GM19351 (cell line): ENCODE results near the gene GRM4.

Experiments used
- ATAC-seq: cut with Tn5 transposase; IDR thresholded peaks from one replicate; pipeline ENCODE4 v1.9.1; 2021; ENCODE audit warnings: mild to moderate bottlenecking, moderate library complexity; ENCODE audit not compliant: unreplicated experiment

GRM4 gene

DNA sequence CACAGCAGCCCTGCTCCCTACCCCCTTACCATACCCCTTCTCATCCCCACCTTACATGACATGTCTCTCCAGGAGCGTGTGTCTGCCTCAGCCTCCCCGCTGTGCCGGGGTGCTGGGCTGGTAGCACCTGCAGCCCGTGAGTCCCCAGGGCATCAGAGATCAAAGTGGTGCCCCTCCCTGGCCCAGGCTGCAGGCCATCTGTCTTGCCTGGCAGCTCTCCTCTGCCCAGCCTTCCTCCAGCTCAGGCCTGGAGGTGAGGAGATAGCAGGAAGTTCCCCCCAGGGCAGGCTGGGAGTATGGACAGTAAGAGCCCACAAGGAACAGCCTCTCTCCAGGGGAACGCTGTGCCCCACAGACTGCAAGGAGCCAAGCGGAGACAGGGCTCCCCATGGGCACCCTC is 35.3 kb downstream of the GRM4 start:
- no peak for ATAC-seq

DNA sequence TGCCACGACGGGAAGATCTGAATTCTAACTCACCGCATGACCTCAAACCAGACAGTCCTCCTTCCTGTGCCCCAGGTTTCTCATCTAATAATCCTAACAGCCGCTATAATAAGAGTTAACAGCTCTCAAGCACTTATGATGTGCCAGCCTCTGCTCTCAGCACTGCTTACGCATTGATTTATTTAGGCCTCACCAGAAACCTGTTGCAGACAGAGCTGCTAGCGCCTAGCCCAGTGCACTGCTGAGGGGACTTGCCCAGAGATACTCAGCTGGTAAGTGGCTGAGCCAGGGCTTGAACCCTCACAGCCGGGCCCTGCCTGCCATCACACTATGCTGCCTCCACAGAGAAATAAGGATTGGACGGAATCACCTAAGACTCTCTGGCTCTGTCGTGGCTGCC is 37.7 kb downstream of the GRM4 start:
- ATAC-seq = no peak

DNA sequence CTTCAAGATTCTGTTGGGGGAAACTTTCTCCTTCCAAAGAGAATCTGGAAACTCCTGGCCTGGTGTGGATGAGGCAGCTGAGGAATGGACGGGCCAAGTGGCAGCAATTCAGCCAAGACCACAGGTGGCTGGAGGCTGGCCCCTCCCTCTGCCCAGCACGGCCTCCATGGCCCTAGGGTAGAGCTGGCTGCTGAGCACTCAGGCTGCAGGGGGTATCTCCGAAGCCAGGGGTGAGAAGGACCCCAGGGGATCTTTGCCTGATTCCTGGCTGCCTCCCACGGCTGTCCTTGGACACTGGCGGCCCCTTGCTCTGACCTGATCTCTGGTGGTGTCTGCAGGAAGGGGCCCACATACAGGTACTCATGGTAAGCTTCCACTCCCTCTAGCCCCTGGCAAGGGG is 39.0 kb downstream of the GRM4 start:
- no peak for ATAC-seq

DNA sequence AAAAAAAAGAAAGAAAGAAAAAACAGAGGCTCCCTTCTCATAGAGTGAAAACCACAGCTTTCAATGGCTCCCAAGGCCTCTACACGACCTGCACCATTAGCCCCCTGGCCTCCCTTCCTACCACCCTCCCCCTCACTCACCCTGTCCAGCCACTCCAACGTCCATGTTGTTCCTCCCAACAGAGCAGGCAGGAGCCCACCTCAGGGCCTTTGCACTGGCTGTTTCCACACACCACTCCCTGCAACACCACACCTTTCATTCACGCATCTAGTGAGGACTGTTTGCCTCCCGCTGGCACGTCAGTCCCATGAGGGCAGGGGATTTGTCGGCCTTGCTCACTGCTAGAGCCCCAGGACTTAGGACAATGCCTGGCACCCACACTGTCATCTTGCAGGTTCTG is 39.5 kb downstream of the GRM4 start:
- ATAC-seq = no peak

DNA sequence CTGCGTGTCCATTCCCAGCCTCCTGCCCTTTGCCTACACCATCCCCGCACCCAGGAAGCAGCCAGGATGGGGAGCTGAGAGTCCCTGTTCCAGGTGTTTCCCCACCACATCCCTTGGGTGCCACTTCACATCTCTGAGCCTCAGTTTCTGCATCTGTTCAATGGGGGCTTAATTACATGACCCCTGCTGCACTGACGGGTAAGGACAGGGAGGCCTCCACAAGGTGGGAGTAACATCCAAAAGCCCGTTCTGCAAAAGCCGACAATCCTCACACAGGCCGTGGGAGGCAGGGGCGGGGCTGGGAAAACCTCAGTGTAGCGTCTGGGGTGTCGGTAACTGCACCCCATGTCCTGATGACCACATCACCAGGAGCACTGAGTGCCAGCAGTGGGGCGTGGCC is 41.3 kb downstream of the GRM4 start:
- no peak for ATAC-seq

DNA sequence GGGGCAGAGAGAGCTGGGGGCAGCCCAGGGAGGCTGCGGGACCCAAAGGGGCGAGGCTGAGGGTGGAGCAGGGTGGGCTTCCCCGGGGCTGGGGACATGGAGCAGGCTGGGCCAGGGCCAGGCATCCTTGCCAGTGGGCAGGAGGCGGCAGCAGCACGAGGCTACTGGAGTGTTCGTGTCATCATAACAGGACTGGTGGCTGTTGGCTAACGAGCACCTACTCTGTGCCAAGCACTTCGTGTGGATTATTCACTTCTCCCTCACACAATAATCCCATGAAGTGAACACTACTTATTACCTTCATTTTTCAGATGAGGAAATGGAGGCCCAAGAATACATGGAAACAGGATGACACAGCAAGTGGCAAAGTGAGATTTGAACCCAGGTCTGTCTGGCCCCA is 41.7 kb downstream of the GRM4 start:
- no peak for ATAC-seq

DNA sequence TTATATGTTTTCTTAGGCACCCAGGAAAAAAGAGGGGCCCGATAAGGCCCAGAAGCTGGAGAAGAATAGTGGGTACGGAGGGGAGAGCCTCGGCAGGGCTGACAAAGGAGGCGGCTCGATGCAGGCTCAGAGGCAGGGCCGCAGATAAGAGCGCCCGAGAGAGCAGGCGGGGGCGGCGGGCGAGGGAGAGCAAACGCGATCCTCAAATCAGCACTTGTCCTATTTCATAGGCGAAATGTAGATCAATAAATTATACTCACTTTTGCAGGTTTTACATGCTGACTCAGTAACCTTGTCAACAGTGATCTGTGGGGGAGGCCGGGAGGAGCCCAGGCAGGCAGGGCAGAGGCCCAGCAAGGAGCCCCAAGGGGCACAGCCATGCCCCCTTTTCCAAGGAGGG is 42.6 kb downstream of the GRM4 start:
- no peak for ATAC-seq

DNA sequence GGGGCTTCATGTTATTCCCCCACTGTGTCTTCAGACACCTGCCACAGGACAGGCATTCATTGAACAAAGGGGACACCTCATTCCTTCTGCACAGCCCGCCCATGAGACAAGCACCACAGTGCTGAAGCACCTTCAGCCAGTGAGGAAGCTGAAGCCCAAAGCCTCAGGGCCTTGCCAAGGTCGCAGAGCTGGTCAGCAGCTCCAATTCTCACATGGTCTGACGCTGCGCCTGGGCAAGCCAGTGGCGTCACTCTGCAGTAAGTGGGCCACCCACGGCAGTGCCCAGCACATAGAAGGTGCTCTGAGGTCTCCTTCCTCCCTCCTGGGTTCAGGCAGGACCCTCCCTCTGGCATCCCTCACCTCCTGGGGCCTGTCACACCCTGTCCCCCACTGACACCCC is 43.2 kb downstream of the GRM4 start:
- no peak for ATAC-seq

DNA sequence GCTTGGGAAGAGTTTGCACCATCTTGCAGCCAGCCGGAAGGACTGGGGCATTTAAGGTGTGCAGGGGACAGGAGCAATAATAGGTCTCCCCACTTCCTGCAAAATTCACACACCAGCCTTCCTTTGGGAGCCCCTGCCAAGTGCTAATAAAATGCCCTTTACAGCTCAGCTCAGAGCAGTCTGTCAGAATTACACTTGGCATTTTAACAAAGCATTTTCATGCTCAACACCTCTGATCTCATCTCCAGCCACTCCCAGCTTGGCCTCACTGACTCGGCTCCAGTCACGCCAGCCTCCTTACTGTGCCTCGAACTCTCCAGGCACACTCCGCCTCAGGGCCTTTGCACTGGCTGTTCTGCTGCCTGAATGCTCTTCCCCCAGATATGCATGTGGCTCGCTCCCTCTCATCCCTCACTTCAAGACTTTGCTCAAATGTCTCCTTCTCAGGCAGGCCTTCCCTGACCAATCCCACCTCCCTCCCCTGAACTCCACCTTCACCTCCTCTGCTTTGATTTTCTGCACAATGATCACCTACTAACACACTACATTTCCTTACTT is 43.7 kb downstream of the GRM4 start:
- no peak for ATAC-seq

DNA sequence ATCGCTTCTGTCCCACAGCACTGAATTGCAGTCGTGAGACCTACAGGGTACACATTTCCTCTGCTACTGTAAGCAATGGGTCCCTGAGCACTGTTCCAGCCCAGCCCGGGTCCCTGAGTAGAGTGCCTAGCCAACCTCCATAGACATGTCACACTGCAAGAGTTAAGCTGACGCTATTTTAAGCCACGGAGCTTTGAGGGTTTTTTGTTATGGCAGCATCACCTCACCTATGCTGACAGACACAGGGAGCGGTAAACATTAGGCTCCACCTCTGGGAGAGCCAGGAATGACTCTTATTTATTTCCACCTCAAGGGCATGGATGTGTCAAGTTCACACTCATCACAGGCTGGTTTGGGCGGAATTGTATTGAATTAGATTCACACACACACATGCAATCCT is 45.1 kb downstream of the GRM4 start:
- ATAC-seq = no peak

DNA sequence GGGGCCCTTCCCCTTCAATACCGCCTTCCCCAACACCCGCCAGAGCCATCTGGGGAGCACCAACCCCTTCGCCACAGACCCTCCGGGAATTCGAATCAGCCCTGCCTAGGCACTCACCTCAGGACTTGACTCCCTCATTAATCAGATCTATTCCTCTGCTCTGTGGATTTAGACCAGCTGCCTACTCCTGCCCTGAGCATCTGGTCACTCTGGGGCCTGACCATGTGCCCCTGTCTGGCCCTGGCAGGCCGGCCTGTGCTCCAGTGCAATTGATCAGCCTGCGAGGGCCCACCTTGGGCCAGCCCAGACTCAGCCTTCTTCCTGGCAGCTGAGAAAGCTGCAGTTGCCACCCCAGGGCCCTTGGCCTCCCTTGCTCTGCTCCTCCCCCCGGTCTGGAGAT is 46.0 kb downstream of the GRM4 start:
- ATAC-seq = no peak

DNA sequence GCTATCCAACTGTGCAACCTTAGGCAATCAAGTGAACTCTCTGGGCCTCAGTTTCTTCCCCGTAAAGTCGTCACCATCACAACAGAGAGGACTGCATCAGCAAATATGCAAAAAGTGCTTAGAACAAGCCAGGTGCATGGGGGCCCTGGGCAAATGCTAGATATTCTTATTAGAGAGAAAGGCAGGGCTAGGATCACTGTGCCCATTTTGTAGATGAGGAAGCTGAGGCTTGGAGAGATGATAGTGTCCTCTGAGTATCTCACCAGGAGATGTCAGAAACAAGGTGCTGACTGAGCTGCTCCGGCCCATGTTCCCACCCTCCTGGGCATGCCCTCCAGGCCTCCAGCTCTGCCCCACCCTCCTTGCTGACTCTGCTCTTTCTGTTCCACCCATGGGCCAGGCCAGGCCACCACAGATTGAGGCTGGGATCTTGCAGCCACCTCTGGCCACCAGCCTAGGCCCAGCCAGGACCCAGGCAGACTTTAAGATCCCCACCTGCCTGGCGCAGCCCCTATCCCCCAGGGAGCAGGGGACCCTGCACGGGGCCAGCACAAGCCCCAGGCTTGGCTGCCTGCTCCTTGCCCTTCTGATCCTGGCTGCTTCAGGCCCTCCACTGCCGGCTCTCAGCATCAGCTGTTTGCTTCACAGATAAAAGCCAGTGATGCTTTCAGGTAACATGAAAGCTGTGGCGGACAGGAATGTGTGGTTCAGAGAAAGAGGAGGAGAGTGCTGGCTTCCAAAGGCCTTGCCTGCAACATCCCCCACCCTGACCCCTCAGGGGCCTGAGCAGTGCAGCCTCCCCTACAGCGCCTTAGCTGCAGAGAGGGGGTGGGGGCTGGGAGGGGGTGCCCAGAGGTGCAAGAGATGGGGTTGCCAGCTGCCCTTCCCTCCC is 47.6 kb downstream of the GRM4 start:
- no peak for ATAC-seq

DNA sequence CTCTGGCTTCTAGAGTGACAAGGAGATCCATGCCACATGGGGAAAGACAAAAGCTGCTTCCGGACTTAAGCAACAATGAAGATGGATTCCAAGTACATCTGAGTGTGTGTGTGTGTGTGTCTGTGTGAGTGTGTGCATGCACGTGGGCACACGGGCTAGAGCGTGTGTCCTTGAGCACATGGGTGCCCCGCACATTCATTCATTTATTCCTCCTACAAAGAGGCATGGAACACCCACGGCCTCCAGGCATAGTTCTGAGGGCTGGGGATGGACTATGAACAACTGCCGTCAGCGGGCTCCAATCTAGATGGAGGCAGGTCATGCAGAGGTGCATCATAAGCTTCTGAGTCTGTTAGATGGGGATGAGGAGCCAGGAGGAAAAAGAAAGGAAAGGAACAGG is 49.1 kb downstream of the GRM4 start:
- ATAC-seq = no peak

DNA sequence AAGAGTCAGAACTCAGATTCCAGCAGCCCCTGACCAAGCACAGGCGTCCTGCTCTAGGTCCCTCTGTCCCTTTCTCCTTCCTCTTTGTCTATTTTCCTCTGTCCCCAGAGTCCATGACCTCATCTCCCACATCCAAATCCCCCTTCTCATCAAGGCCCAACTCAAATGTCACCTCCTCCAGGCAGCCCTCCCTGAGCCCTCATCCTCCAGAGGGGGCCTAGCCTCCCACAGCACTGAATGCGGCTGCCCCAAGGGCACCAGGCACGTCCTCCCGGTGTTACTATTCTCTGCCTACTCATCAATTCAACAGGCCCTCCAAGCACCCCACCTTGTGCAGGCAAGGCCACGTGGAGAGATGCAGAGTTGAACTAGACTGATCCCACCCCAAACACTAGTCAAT is 49.7 kb downstream of the GRM4 start:
- ATAC-seq = no peak

DNA sequence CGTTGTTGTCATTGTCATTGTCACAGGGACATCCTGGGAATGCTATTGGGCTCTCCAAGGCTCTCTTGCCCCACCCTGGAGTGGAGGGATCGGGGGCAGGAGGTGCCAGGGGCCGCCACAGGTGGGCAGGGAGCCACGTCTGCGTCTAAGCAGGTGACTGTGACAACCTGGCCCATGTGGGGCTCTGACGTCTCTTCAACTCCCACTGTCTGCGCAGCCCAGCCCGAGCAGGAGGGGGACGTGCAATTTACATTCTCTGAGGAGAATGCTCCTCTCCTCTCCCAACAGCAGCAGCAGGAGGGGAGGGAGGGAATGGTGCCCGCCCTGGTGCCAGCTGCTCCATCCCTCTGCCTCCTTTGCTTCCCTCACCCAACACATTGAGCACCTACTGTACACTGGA is 50.1 kb downstream of the GRM4 start:
- ATAC-seq = no peak

DNA sequence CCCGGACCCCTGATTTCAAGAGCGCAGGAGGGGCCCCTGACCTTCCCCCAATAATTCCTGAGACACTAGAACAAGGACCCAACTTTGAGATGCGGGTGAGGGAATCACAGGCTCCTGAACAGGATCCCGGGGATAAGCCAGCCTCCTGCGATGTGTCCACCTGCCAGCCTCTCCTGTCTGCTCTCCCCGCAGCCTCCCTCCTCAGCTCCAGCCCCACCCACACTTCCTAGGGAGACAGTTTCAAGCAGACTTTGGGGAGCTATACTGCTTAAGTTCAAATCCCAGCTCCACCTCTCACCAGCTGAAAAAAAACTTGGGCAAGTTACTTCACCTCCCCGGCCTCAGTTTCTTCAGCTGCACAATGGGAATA is 50.8 kb downstream of the GRM4 start:
- no peak for ATAC-seq

DNA sequence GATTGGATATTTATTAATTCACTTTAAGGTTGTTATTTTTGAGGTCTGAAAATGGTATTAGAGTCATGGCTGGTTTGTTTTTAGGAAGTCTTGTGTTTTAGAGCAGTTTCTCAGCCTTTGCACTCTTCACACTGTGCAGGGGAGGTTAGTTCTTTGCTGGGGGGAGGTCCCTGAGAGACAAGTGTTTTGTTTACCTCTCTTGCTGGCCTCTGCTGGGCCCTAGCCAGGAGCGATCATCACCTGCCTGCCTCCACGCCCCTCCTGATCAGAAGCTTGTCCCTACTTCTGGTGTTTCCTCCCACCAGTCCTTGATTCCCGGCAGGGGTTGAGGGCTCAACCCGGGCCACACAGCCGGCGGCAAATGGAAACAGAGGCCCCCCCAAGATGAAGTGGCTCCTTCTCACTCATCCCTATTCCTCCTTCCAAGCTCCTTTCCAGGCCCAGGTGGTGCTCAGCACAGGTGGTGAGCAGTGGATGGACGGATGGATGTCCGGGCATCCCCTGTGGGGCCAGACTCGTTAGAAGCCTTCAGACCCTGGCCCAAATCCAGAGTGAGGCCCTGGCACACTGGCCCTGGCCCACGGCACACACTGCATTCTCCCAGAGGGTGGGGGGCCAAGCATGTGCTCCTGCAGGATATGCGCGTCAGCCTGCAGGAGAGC is 51.3 kb downstream of the GRM4 start:
- ATAC-seq = no peak

DNA sequence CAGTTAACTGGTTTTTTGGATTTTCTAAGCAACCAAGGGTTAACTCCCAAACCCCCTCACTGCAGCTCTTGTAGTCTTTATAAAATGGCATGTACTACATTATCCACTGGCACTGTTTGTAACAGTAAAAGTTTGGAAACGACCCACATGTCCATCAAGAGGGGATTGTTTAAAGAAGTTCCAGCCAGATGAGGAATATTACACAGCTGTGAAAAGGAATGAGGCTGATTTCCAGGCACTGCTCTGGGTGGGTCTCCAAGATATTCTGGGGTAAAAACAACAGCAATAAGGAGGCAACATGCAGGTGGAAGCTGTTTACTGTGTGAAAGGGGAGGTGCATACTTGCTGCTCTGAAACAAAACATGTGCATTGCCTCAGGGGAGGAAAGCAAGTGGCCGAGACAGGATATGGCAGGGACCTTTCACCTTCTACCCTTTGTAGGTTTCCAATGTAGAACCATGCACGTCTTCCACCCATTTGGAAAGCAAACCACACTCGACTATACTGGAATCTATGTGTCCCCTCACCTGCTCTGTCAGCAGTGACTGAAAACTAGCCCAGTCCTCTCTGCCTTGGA is 51.9 kb downstream of the GRM4 start:
- ATAC-seq = no peak

DNA sequence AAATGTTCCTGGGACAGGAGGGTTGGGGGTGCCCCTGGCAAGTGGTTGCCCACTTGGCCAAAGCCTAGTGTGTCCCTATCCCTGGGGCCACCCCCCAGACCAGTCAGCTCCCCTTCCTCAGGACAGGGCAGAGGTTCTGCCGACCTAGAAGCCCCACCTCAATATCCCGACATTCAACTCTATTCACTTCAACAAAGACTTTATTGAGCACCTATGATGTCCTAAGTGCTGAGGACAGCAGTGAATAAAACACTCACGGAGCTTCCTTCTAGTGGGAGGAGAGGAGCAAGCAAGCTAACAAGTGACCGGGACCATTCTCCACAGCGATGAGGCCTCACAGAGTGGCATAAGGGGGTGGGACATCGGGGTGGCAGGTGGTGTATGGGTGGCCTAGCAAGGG is 52.7 kb downstream of the GRM4 start:
- no peak for ATAC-seq

DNA sequence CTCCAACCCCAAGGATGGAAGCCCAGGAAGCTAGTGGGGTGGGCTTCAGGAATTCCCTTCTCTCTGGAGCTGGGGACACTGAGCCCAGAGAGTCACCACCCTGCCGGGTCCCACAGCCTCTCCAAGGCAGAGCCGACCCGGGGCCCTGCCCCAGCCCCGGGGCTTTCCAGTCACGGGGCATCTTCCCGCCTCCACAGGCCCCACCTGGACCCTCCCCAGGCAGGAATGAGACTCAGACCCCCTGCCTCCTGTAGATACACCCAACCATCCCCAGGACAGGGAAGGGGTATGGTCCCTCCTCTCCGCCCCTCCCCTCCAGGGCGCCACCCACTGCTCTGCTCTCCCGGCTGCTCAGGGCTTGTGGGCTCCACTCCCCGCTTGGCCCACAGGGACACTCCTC is 53.3 kb downstream of the GRM4 start:
- ATAC-seq = no peak

DNA sequence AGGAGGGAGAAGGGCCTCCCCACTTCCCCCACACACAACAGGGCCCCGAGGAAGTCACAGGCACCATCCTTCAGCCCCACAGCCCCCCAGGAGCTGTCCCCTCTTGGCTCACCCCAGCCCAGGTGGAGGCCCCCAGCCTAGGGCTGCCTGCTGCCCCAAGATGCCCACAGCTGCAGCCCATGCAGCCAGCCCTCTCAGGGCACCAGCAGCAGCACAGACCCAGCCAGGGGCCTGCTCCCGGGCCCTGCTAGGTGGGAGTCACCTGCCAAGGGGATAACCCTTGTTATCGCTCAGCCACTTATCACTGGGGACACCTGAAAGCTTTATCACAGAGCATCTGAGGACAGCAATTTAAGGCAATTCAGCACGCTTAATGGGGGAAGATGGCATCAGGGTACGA is 55.0 kb downstream of the GRM4 start:
- no peak for ATAC-seq

DNA sequence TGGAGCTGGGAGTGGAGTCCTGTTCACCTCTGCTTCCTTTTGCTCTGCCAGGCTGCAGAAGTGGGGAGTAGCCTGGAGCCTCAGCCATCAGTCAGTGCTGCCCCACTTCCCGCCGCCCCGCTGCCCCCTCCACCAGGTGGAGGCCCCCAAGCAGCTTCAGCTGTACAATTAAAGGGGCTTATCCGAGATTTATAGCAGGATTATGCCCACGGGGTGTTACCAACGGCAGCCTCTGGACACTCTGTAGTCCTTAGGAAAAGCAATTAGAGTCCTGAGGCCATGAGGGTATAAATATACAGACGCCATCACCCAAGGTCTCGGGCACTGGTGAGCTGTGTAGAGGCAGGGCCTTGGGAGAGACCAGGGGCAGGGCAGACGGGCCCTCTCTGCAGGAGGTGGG is 55.4 kb downstream of the GRM4 start:
- no peak for ATAC-seq
